H54 (cell line): ENCODE data around the gene PPFIA4.
A peak's percentile ranks its signal among the peaks of the same experiment; 100 is the strongest.
"Not testable (repeated sequence)": the region's sequence is repeated elsewhere in the genome, so short reads cannot be mapped to it uniquely, and the experiment has no call there.

Experiments
- DNase-seq: peaks from one replicate; pipeline ENCODE4 v3.0.0; 2011; ENCODE audit warnings: low spot score, mixed read lengths; ENCODE audit not compliant: insufficient read length
- FAIRE-seq: peaks from 3 replicates; lab custom pipeline; 2011; peaks lifted over from hg19 to GRCh38; lab: Jason Lieb, UNC
- POLR2A ChIP-seq: IDR thresholded peaks from 2 replicates; pipeline ENCODE4 v1.6.1; 2011; ENCODE audit warnings: low read depth, mild to moderate bottlenecking, low read length

Gene PPFIA4

GRCh38 chr1:203001986-203002385, 24.3 kb upstream of the PPFIA4 start:
- no peak for TF ChIP-seq POLR2A
- FAIRE-seq (no peak), DNase-seq (no peak)

DNA sequence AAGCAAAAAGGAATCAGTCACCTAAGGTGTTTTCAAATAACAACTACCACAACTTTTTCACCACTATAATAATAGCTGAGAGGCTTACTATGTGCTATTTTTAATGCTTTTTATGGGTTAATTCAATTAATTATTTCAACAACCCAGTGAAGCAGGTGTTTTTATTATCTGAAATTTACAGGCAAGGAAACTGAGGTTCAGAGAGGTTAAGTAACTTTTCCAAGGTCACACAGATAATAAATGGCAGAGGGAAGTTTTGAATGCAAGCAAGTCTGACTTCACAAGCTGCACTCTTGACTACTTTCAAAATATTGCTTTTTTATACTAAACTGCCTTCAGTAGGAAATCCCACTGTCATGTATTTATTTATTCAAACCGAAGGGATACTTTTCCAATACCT, 23.3 kb upstream of the PPFIA4 start:
- TF ChIP-seq POLR2A, result no peak
- DNase-seq, result no peak
- FAIRE-seq, result no peak

DNA sequence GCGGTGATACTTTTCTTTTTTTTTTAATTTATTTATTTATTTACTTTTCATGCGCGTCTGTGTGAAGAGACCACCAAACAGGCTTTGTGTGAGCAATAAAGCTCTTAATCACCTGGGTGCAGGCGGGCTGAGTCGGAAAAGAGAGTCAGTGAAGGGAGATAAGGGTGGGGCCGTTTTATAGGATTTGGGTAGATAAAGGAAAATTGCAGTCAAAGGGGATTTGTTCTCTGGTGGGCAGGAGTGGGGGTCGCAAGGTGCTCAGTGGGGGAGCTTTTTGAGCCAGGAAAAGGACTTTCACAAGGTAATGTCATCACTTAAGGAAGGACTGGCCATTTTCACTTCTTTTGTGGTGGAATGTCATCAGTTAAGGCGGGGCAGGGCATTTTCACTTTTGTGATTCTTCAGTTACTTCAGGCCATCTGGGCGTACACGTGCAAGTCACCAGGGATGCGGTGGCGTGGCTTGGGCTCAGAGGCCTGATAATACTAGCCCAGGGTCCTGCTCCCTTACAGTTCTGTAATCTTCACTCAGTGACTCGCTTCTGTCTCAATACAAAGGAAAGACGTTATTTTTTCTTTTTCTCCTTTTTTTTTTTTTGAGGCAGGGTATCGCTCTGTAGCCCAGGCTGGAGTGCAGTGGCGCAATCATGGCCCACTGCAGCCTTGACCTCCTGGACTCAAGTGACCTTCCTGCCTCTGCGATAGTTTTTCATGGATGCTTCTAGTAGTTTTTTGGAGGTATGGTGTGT, 20.7 kb upstream of the PPFIA4 start:
- DNase-seq, FAIRE-seq: not testable (repeated sequence)

DNA sequence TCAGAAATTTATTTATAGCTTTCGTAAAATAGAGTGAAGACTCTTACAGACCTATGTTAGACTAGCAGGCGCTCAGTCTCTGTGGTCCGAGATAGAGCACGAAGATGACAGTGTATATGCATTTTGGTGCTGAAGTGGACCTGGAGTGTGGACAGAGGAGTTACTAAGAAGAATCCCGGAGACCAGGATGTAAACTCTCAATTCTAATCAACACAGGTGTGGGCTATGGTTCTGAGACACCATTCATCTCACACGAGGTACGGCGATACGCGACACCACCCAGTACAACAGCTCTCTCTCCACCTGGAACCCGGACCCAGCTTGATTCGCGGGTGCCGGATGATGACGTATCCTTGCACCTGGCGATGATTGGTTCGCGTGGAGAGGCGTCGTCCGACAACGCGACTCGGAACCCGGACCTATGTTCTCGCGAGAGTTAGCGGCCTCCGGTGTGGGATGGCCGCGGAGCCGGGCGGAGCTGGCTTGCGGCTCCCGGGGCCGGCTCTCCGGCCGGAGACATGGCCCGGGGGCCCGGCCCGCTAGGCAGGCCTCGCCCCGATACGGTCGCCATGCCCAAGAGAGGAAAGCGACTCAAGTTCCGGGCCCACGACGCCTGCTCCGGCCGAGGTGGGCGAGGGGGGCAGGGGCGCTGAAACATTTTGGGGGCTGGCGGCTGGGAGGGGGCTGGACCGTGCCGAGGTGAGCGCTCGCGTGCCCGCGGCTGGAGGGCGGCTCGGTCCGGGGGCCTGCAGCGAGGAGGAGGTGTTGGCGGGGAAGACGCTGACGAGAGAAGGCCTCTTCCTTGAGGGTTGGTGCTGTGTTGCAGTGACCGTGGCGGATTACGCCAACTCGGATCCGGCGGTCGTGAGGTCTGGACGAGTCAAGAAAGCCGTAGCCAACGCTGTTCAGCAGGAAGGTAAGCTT, 19.1 kb upstream of the PPFIA4 start, which contains the start of gene TMEM183A:
Gene TMEM183A (plus strand): TSS at position 427 of the 924 bp plus-strand sequence. CDS start 92 bp downstream, at position 519.
- peak; percentile 86 for TF ChIP-seq POLR2A
- DNase-seq, result peak; percentile 86
- FAIRE-seq, result peak; percentile 86

GRCh38 chr1:203009185-203009584, 17.1 kb upstream of the PPFIA4 start:
- FAIRE-seq, result no peak
- no peak for DNase-seq

GRCh38 chr1:203011582-203011981, 14.7 kb upstream of the PPFIA4 start:
- no peak for TF ChIP-seq POLR2A
- DNase-seq (no peak), FAIRE-seq (no peak)

More at GRCh38 chr1:203009185-203009584, 17.1 kb upstream of the PPFIA4 start:
- no peak for TF ChIP-seq POLR2A

DNA sequence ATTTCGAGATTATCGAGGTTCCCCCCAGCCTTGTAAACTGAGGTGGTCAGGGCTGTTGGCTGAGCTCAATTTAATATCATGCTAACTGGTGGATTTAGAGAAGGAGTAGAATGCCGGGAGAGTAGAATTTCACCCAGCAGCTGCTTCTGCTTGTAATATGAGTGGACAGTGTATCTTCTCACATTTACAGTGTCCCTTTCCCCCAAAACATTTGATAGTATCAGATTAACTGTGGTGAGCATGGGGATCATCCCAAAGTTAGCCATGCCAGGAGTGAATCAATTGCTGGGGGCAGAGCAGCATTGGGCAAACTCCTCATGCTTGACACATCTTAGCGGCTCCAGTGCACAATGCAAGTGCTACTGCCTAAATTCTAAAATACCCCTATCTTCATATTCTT, 9.2 kb upstream of the PPFIA4 start:
- no peak for TF ChIP-seq POLR2A
- DNase-seq, result no peak
- no peak for FAIRE-seq

GRCh38 chr1:203017692-203018091, 8.6 kb upstream of the PPFIA4 start:
- no peak for TF ChIP-seq POLR2A
- FAIRE-seq (no peak), DNase-seq (no peak)

DNA sequence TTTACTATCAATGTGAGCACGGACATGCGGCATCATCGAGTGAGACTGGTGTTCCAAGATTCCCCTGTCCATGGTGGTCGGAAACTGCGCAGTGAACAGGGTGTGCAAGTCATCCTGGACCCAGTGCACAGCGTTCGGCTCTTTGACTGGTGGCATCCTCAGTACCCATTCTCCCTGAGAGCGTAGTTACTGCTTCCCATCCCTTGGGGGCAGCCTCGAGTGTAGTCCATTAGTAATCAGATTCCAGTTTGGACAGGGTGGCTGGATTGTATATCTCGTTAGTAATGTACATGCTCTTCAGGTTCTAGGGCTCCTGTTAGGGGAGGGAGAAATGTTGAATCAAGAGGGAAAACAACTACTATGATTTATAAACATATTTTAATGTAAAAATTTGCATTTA, 3.4 kb upstream of the PPFIA4 start:
- peak; percentile 82 for FAIRE-seq
- not testable (repeated sequence) for DNase-seq

- DNase-seq, result no peak
- TF ChIP-seq POLR2A, result no peak
- no peak for FAIRE-seq
These were observed 633 bp upstream of the PPFIA4 start for GRCh38 chr1:203025686-203026030.

- no peak for FAIRE-seq
- no peak for DNase-seq
- no peak for TF ChIP-seq POLR2A
These were observed 674 bp downstream of the PPFIA4 start for GRCh38 chr1:203026666-203027663.

- FAIRE-seq (no peak), DNase-seq (no peak)
- TF ChIP-seq POLR2A, result no peak
These were observed 1.9 kb downstream of the PPFIA4 start for GRCh38 chr1:203028067-203028783.
